OCI-LY1 (cell line): ENCODE results near the gene SMARCAL1.

Experiments
- H2AFZ ChIP-seq: fragments of 200-600 bp; sonication (generic), shearing (Covaris generic); 2 replicates; pipeline ENCODE4 v1.6.0; 2014; ENCODE audit warnings: antibody characterized with exemption, mild to moderate bottlenecking, low read length
- H3F3A ChIP-seq: fragments of 200-600 bp; sonication (generic), shearing (Covaris generic); 2 replicates; pipeline ENCODE4 v1.6.0; 2014; ENCODE audit warnings: mild to moderate bottlenecking, antibody characterized with exemption, low read length, moderate library complexity; ENCODE audit not compliant: insufficient read depth
- H3K27ac ChIP-seq: fragments of 200-600 bp; sonication (generic); 2 replicates; pipeline ENCODE4 v1.5.1; 2014; ENCODE audit warnings: low read length, mixed run types, mild to moderate bottlenecking, low read depth; ENCODE audit not compliant: poor library complexity, severe bottlenecking
- H3K27me3 ChIP-seq: fragments of 200-600 bp; sonication (generic); 2 replicates; pipeline ENCODE4 v1.6.0; 2014; ENCODE audit warnings: antibody characterized with exemption, mild to moderate bottlenecking, low read length, moderate library complexity; ENCODE audit not compliant: insufficient read depth
- H3K36me3 ChIP-seq: fragments of 200-600 bp; sonication (generic); 2 replicates; pipeline ENCODE4 v1.6.1; 2014; ENCODE audit warnings: mild to moderate bottlenecking, antibody characterized with exemption, low read length, moderate library complexity, mixed read lengths; ENCODE audit not compliant: insufficient read depth
- H3K4me1 ChIP-seq: fragments of 200-600 bp; sonication (generic); 2 replicates; pipeline ENCODE4 v1.5.1; 2014; ENCODE audit warnings: mild to moderate bottlenecking, low read length, moderate library complexity; ENCODE audit not compliant: insufficient read depth, severe bottlenecking
- H3K4me2 ChIP-seq: fragments of 200-600 bp; sonication (generic), shearing (Covaris generic); 2 replicates; pipeline ENCODE4 v1.6.1; 2014; ENCODE audit warnings: low read length
- H3K4me3 ChIP-seq: fragments of 200-600 bp; sonication (generic); 2 replicates; pipeline ENCODE4 v1.5.1; 2014; ENCODE audit warnings: low read length, low read depth, mild to moderate bottlenecking, mixed read lengths; ENCODE audit not compliant: poor library complexity, severe bottlenecking
- H3K79me2 ChIP-seq: fragments of 200-600 bp; shearing (Covaris generic); 2 replicates; pipeline ENCODE4 v1.6.1; 2016; ENCODE audit warnings: mixed run types, low read length, mixed read lengths; ENCODE audit not compliant: insufficient read depth
- H3K9ac ChIP-seq: fragments of 200-600 bp; sonication (generic), shearing (Covaris generic); 2 replicates; pipeline ENCODE4 v1.6.1; 2014; ENCODE audit warnings: mild to moderate bottlenecking, low read length, mixed read lengths
- H3K9me2 ChIP-seq: fragments of 200-600 bp; sonication (generic), shearing (Covaris generic); 2 replicates; pipeline ENCODE4 v1.6.1; 2014; ENCODE audit warnings: low read depth, mild to moderate bottlenecking, low read length, mixed read lengths
- H3K9me3 ChIP-seq: fragments of 200-600 bp; shearing (Covaris generic); 2 replicates; pipeline ENCODE4 v1.6.1; 2014; ENCODE audit warnings: low read length, mixed read lengths
- H4K20me1 ChIP-seq: fragments of 200-600 bp; sonication (generic), shearing (Covaris generic); 2 replicates; pipeline ENCODE4 v1.6.0; 2016; ENCODE audit warnings: mild to moderate bottlenecking, low read length; ENCODE audit not compliant: insufficient read depth
- EZH2 ChIP-seq: fragments of 200-600 bp; sonication (generic), shearing (Covaris generic); IDR thresholded peaks from 2 replicates; pipeline ENCODE4 v1.8.0; 2017; ENCODE audit warnings: borderline replicate concordance, mixed run types, mild to moderate bottlenecking, antibody characterized with exemption, low read length, moderate library complexity, mixed read lengths
- TF ChIP-seq, protein P1 (sequence below): fragments of 200-600 bp; sonication (generic), shearing (Covaris generic); IDR thresholded peaks from 2 replicates; pipeline ENCODE4 v1.5.1; 2017; ENCODE audit warnings: mild to moderate bottlenecking, antibody characterized with exemption, low read length, moderate library complexity, mixed read lengths

The SMARCAL1 gene

GRCh38 chr2:216504376-216504762 lies 92.1 kb downstream of the SMARCAL1 start:
- Histone ChIP-seq H2AFZ (no peak overlapping the region), H3K9me2 (no peaks in the 10 kb centered on the region), H3K4me2 (no peak overlapping the region), H3K79me2 (peaks cover 12% of the 10 kb centered on the region), H3K27ac (no peak overlapping the region), H3K9me3 (no peaks in the 10 kb centered on the region), H3K27me3 (no peaks in the 10 kb centered on the region), H3K4me1 (peaks cover 22% of the 10 kb centered on the region), H3K4me3 (no peak overlapping the region), H4K20me1 (no peaks in the 10 kb centered on the region; the same call in 1 of the 2 replicates), H3K36me3 (peaks cover 82% of the 10 kb centered on the region), H3K9ac (no peak overlapping the region), H3F3A (no peaks in the 10 kb centered on the region)
- TF ChIP-seq EZH2: no peak
- TF ChIP-seq, protein P1, sequence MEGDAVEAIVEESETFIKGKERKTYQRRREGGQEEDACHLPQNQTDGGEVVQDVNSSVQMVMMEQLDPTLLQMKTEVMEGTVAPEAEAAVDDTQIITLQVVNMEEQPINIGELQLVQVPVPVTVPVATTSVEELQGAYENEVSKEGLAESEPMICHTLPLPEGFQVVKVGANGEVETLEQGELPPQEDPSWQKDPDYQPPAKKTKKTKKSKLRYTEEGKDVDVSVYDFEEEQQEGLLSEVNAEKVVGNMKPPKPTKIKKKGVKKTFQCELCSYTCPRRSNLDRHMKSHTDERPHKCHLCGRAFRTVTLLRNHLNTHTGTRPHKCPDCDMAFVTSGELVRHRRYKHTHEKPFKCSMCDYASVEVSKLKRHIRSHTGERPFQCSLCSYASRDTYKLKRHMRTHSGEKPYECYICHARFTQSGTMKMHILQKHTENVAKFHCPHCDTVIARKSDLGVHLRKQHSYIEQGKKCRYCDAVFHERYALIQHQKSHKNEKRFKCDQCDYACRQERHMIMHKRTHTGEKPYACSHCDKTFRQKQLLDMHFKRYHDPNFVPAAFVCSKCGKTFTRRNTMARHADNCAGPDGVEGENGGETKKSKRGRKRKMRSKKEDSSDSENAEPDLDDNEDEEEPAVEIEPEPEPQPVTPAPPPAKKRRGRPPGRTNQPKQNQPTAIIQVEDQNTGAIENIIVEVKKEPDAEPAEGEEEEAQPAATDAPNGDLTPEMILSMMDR: no peak

- H4K20me1 ChIP-seq: no peaks in the 10 kb centered on the region; the same call in 1 of the 2 replicates
- H3K4me1 ChIP-seq: peaks cover 11% of the 10 kb centered on the region
- no peaks in the 10 kb centered on the region for H3F3A ChIP-seq
- TF ChIP-seq EZH2: no peak
- TF ChIP-seq, protein P1: no peak
- H3K36me3 ChIP-seq: peaks cover 71% of the 10 kb centered on the region
- H3K9me2 ChIP-seq: no peaks in the 10 kb centered on the region
- H3K9me3 ChIP-seq: no peaks in the 10 kb centered on the region
- no peak overlapping the region for H3K4me2 ChIP-seq
- no peaks in the 10 kb centered on the region for H3K27me3 ChIP-seq
- H3K79me2 ChIP-seq: peaks cover 2% of the 10 kb centered on the region
- H2AFZ ChIP-seq: no peak overlapping the region
- H3K9ac ChIP-seq: no peak overlapping the region
- no peak overlapping the region for H3K4me3 ChIP-seq
- no peak overlapping the region for H3K27ac ChIP-seq
These were observed 93.1 kb downstream of the SMARCAL1 start for GRCh38 chr2:216505133-216506106.

GRCh38 chr2:216507220-216508160 lies 95.2 kb downstream of the SMARCAL1 start:
- Histone ChIP-seq H4K20me1 (no peaks in the 10 kb centered on the region), H2AFZ (no peak overlapping the region), H3K27me3 (no peaks in the 10 kb centered on the region), H3K36me3 (peaks cover 51% of the 10 kb centered on the region), H3K4me3 (no peak overlapping the region), H3K9me3 (no peaks in the 10 kb centered on the region), H3K27ac (no peak overlapping the region), H3K4me1 (no peaks in the 10 kb centered on the region), H3F3A (no peaks in the 10 kb centered on the region), H3K4me2 (no peak overlapping the region), H3K9me2 (no peaks in the 10 kb centered on the region), H3K9ac (no peak overlapping the region), H3K79me2 (no peaks in the 10 kb centered on the region)
- TF ChIP-seq EZH2: no peak
- TF ChIP-seq, protein P1: no peak
